ENCODE measurements around the gene TRAF7.

GRCh38 chr16:2189252-2189893 lies 33.8 kb downstream of the TRAF7 start:
- TF ChIP-seq CTCF (conservative IDR thresholded peaks at IDR 0.05) (no peak), ZFX (IDR thresholded peaks at IDR 0.05) (no peak)
